HepG2 (cell line): Measurements from ENCODE around the gene RNF208. TPM values are rescaled to one million over a fixed set of nuclear protein-coding genes. Genes with fewer than 3 reads are reported as not detected.

Experiments
- ATAC-seq: fragments of 200-7000 bp; cut with Tn5 transposase; 3 replicates; pipeline ENCODE4 v1.9.1; 2020; ENCODE audit warnings: mild to moderate bottlenecking, moderate library complexity
- BruUV-seq: library from RNA; stranded (reverse); fragments of 400-500 nt; replicated peaks from 2 replicates; lab custom pipeline; 2021; lab: Mats Ljungman, UMichigan
- CTCF ChIA-PET: fragments of 300-600 bp; formaldehyde crosslinking; extraction: SDS; loops from one replicate; lab custom pipeline; 2021; ENCODE audit warnings: low total read pairs, inconsistent platforms, low intra/inter-chr PET ratio; lab: Yijun Ruan, JAX
- POLR2A ChIA-PET: fragments of 350-600 bp; sonication (Branson Sonifier 250); formaldehyde crosslinking; loops from one replicate; lab custom pipeline; 2020; ENCODE audit warnings: antibody characterized with exemption, inconsistent platforms; lab: Yijun Ruan, JAX
- DNase-seq: peaks from one replicate; pipeline ENCODE4 v3.0.0-alpha.2; 2015; ENCODE audit warnings: low spot score
- FAIRE-seq: peaks from 3 replicates; lab custom pipeline; 2011; peaks lifted over from hg19 to GRCh38; lab: Jason Lieb, UNC
- H2AFZ ChIP-seq: one replicate; pipeline ENCODE4 v1.6.1; 2011; ENCODE audit warnings: low read length, inconsistent platforms
- H3K27ac ChIP-seq: fragments of 300-600 bp; 3 replicates; pipeline ENCODE4 v1.8.0; 2011; ENCODE audit warnings: mixed run types, mild to moderate bottlenecking, mixed read lengths, low read length, inconsistent platforms; ENCODE audit not compliant: insufficient read depth; ENCODE audit errors: extremely low read length
- H3K27me3 ChIP-seq, 2 experiments: fragments of 200-600 bp in 1 of 2; 2 replicates in 1 of 2; 3 replicates in 1 of 2; pipeline versions ENCODE4 v1.6.0 to v1.8.0; 2011; ENCODE audit warnings: low read length in 2 of 2, mild to moderate bottlenecking in 2 of 2, moderate library complexity in 2 of 2, inconsistent platforms in 1 of 2; ENCODE audit not compliant: insufficient read depth in 2 of 2, control insufficient read depth in 1 of 2
- H3K36me3 ChIP-seq, 2 experiments: fragments of 200-600 bp in 1 of 2; replicated peaks in 1 of 2; 2 replicates in 1 of 2; 3 replicates in 1 of 2; pipeline versions ENCODE4 v1.5.1 to v1.8.0; 2011; ENCODE audit warnings: low read length in 2 of 2, inconsistent platforms in 1 of 2; ENCODE audit not compliant: insufficient read depth in 2 of 2, control insufficient read depth in 1 of 2
- H3K4me1 ChIP-seq: 2 replicates; pipeline ENCODE4 v1.5.1; 2012; ENCODE audit warnings: low read length, inconsistent platforms; ENCODE audit not compliant: insufficient read depth
- H3K4me2 ChIP-seq: 2 replicates; pipeline ENCODE4 v1.6.0; 2011; ENCODE audit warnings: low read depth, low read length, inconsistent platforms
- H3K4me3 ChIP-seq, 3 experiments: fragments of 200-600 bp in 1 of 3; sonication (generic), shearing (Covaris generic) in 1 of 3; replicated peaks in 1 of 3; 2 replicates each; pipeline ENCODE4 v1.5.1; 2011 to 2016; ENCODE audit warnings: low read length in 3 of 3, inconsistent platforms in 2 of 3, low read depth in 2 of 3, mild to moderate bottlenecking in 2 of 3, control low read depth in 1 of 3, mixed read lengths in 1 of 3; ENCODE audit not compliant: insufficient read depth in 1 of 3
- H3K79me2 ChIP-seq: one replicate; pipeline ENCODE4 v1.6.1; 2011; ENCODE audit warnings: low read length, inconsistent platforms; ENCODE audit not compliant: insufficient read depth
- H3K9ac ChIP-seq: 2 replicates; pipeline ENCODE4 v1.6.0; 2011; ENCODE audit warnings: mild to moderate bottlenecking, low read depth, low read length, inconsistent platforms; ENCODE audit not compliant: insufficient read depth
- H3K9me3 ChIP-seq: 2 replicates; pipeline ENCODE4 v1.5.1; 2012; ENCODE audit warnings: mild to moderate bottlenecking, low read length
- H4K20me1 ChIP-seq: 2 replicates; pipeline ENCODE4 v1.6.0; 2011; ENCODE audit warnings: inconsistent platforms, mild to moderate bottlenecking, low read length, moderate library complexity; ENCODE audit not compliant: insufficient read depth
- AGO2 ChIP-seq: fragments of 200-400 bp; formaldehyde crosslinking; optimal IDR thresholded peaks from 2 replicates; pipeline ENCODE3; 2017; ENCODE audit warnings: mild to moderate bottlenecking, low read depth, low read length, moderate library complexity
- HDAC6 ChIP-seq: fragments of 200-600 bp; sonication (generic); IDR thresholded peaks from 2 replicates; pipeline ENCODE4 v1.7.0; 2017; ENCODE audit warnings: mild to moderate bottlenecking, antibody characterized with exemption, low read length, low read depth
- IRX3 ChIP-seq: sonication (generic); formaldehyde crosslinking; IDR thresholded peaks from 2 replicates; pipeline ENCODE4 v1.8.1; 2023; ENCODE audit warnings: mild to moderate bottlenecking, low read depth, missing genetic modification reagents, borderline replicate concordance
- SRSF9 ChIP-seq: fragments of 200-400 bp; formaldehyde crosslinking; IDR thresholded peaks from 2 replicates; pipeline ENCODE4 v1.6.1; 2018; ENCODE audit warnings: borderline replicate concordance, mild to moderate bottlenecking, low read depth, low read length; ENCODE audit not compliant: insufficient read depth, poor library complexity, severe bottlenecking
- ZC3H4 ChIP-seq: sonication (generic); formaldehyde crosslinking; IDR thresholded peaks from 2 replicates; pipeline ENCODE4 v1.4.0; 2020; ENCODE audit warnings: missing genetic modification reagents, borderline replicate concordance
- ZNF17 ChIP-seq: sonication (generic); formaldehyde crosslinking; IDR thresholded peaks from 2 replicates; pipeline ENCODE4 v1.5.0; 2020; ENCODE audit warnings: mild to moderate bottlenecking, missing genetic modification reagents
- WGBS: methylation state at CpG from one replicate; pipeline ENCODE4 v1.1.6; 2017; ENCODE audit warnings: low lambda C conversion rate; 5-methylcytosine and 5-hydroxymethylcytosine counted together
- in situ Hi-C: cut with HindIII; loops from 2 replicates; pipeline ENCODE4 v1.10.0; 2017; ENCODE audit warnings: low pct_unique_long_range_greater_than_20kb; ENCODE audit not compliant: extremely low pct_ligation_motif_present
- intact Hi-C: fragments of 100-400 bp; cut with micrococcal nuclease; formaldehyde crosslinking; loops from one replicate; pipeline ENCODE4 v1.10.0; 2022; ENCODE audit not compliant: unreplicated experiment
- polyA plus RNA-seq, 8 experiments: library from polyadenylated mRNA; depleted of rRNA in 3 of 8; stranded (reverse) in 7 of 8; unstranded in 1 of 8; fragments of >200 nt; fragmentation: Illumina TruSeq in 4 of 8; extraction: Trizol in 4 of 8; gene quantifications; 2 replicates each; pipeline versions ENCODE4 v1.2.1 to v1.2.3, GENCODE V29; 2011 to 2016; ENCODE audit warnings: low read depth in 4 of 8, missing spikeins in 1 of 8, mixed read lengths in 1 of 8; ENCODE audit not compliant: insufficient read depth in 1 of 8
- total RNA-seq, 5 experiments: library from RNA; depleted of rRNA; stranded (reverse); fragments of >200 nt; fragmentation: Illumina TruSeq; extraction: Trizol; gene quantifications; 2 replicates each; pipeline ENCODE4 v1.2.3, GENCODE V29; 2016; ENCODE audit warnings: low read depth in 1 of 5
- TF ChIP-seq, protein P1 (sequence below): sonication (generic); formaldehyde crosslinking; IDR thresholded peaks from 2 replicates; pipeline ENCODE4 v1.4.0; 2020; ENCODE audit warnings: mild to moderate bottlenecking, missing genetic modification reagents
- TF ChIP-seq, protein P2 (sequence below): sonication (generic); formaldehyde crosslinking; IDR thresholded peaks from 2 replicates; pipeline ENCODE4 v1.5.1; 2020; ENCODE audit warnings: missing genetic modification reagents, mild to moderate bottlenecking, borderline replicate concordance
- TF ChIP-seq, protein P3 (sequence below): sonication (generic); formaldehyde crosslinking; IDR thresholded peaks from 2 replicates; pipeline ENCODE4 v1.5.0; 2020; ENCODE audit warnings: mild to moderate bottlenecking, missing genetic modification reagents
- TF ChIP-seq, protein P4 (sequence below): sonication (generic); formaldehyde crosslinking; IDR thresholded peaks from 2 replicates; pipeline ENCODE4 v1.9.0; 2022; ENCODE audit warnings: low read depth, missing genetic modification reagents
- TF ChIP-seq, protein P5 (sequence below): sonication (generic); formaldehyde crosslinking; IDR thresholded peaks from 2 replicates; pipeline ENCODE4 v1.5.1; 2020; ENCODE audit warnings: mild to moderate bottlenecking, missing genetic modification reagents, moderate library complexity

The RNF208 gene
- total and polyA plus RNA-seq, 2 of the 13 experiments (the other 11 are each of a cell fraction or from before 2014, with no cell fraction given), result 1.6 to 2.1 TPM

DNA sequence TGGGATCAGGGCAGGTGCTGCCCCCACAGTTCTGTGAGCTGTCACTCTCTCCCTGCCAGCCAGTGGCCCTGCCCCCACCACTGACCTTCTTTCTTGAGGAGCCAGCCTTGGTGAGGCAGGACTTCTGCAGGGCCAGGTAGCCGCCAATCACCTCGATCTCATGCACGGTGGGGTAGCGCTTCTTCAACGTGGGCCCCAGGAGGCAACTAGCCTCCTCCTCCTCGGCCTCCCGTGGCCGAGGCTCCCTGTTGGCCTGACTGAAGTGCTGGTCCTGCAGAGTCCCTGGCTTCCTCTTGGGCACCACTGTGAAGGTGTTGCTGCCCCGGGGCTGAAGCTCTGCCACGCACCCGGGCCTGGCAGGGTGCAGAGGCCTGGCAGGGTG is 23.1 kb downstream of the RNF208 start:
- Histone ChIP-seq H3K4me2 (peak overlapping the region; percentile 90), H3K4me1 (peaks cover 75% of the 10 kb centered on the region), H2AFZ (no peak overlapping the region), H3K9me3 (no peaks in the 10 kb centered on the region), H3K4me3 (peak overlapping the region; percentile 71 to 75 (median 72)), H3K27me3 (no peaks in the 10 kb centered on the region), H4K20me1 (no peaks in the 10 kb centered on the region; the same call in 1 of the 2 replicates), H3K9ac (peak overlapping the region; percentile 73), H3K27ac (peak overlapping the region; percentile 47), H3K79me2 (peaks cover 61% of the 10 kb centered on the region), H3K36me3 (no peaks in the 10 kb centered on the region; a peak in 1 of 5 replicates)
- ChIA-PET CTCF (interaction anchor here (1.3 kb wide), 1 partner anchor 10 kb away, joined by 4 read pairs; the partner anchor contains the start of genes ANAPC2 and SSNA1), POLR2A (interaction anchor here (0.8 to 3.0 kb wide), 14 partner anchors 10 to 81 kb away, joined by 3 to 47 read pairs (median 5); partner anchors contain the start of genes ANAPC2, RNF208, SSNA1 and TUBB4B)
- intact Hi-C loops (no loop called here), in situ Hi-C loops (no loop called here)
- WGBS, result 15% methylated on average over 4 of the region's 11 CpGs
- no peak for FAIRE-seq
- no TSS peak for BruUV-seq
- no peak for ATAC-seq
- DNase-seq, result no peak
- TF ChIP-seq IRX3 (CRISPR knock-in tag) (no peak), ZC3H4 (no peak), AGO2 (peak; percentile 48), SRSF9 (no peak), ZNF17 (CRISPR knock-in tag) (no peak), HDAC6 (no peak)
- TF ChIP-seq, protein P1, sequence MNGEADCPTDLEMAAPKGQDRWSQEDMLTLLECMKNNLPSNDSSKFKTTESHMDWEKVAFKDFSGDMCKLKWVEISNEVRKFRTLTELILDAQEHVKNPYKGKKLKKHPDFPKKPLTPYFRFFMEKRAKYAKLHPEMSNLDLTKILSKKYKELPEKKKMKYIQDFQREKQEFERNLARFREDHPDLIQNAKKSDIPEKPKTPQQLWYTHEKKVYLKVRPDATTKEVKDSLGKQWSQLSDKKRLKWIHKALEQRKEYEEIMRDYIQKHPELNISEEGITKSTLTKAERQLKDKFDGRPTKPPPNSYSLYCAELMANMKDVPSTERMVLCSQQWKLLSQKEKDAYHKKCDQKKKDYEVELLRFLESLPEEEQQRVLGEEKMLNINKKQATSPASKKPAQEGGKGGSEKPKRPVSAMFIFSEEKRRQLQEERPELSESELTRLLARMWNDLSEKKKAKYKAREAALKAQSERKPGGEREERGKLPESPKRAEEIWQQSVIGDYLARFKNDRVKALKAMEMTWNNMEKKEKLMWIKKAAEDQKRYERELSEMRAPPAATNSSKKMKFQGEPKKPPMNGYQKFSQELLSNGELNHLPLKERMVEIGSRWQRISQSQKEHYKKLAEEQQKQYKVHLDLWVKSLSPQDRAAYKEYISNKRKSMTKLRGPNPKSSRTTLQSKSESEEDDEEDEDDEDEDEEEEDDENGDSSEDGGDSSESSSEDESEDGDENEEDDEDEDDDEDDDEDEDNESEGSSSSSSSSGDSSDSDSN (CRISPR knock-in tag), result peak; percentile 50; the same call in 1 of the 2 replicates
- TF ChIP-seq, protein P2, sequence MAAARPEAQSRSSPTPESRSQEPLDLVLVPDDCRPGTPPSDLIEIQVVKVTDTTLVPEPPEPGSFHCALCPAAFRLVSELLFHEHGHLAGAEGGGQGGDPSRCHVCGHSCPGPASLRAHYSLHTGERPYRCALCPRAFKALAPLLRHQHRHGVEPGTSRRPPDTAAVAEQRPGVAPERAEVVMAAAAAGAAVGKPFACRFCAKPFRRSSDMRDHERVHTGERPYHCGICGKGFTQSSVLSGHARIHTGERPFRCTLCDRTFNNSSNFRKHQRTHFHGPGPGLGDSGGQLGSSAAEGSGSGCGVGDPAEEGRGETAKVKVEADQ (CRISPR knock-in tag), result peak; percentile 45; the same call in 1 of the 2 replicates
- TF ChIP-seq, protein P3, sequence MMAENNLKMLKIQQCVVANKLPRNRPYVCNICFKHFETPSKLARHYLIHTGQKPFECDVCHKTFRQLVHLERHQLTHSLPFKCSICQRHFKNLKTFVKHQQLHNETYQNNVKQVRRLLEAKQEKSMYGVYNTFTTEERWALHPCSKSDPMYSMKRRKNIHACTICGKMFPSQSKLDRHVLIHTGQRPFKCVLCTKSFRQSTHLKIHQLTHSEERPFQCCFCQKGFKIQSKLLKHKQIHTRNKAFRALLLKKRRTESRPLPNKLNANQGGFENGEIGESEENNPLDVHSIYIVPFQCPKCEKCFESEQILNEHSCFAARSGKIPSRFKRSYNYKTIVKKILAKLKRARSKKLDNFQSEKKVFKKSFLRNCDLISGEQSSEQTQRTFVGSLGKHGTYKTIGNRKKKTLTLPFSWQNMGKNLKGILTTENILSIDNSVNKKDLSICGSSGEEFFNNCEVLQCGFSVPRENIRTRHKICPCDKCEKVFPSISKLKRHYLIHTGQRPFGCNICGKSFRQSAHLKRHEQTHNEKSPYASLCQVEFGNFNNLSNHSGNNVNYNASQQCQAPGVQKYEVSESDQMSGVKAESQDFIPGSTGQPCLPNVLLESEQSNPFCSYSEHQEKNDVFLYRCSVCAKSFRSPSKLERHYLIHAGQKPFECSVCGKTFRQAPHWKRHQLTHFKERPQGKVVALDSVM (CRISPR knock-in tag), result no peak
- TF ChIP-seq, protein P4, sequence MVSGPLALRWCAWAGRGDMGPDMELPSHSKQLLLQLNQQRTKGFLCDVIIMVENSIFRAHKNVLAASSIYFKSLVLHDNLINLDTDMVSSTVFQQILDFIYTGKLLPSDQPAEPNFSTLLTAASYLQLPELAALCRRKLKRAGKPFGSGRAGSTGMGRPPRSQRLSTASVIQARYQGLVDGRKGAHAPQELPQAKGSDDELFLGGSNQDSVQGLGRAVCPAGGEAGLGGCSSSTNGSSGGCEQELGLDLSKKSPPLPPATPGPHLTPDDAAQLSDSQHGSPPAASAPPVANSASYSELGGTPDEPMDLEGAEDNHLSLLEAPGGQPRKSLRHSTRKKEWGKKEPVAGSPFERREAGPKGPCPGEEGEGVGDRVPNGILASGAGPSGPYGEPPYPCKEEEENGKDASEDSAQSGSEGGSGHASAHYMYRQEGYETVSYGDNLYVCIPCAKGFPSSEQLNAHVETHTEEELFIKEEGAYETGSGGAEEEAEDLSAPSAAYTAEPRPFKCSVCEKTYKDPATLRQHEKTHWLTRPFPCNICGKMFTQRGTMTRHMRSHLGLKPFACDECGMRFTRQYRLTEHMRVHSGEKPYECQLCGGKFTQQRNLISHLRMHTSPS, result 0 out of 2 replicates have a peak, but pooled peaks have one; percentile 20
- TF ChIP-seq, protein P5, sequence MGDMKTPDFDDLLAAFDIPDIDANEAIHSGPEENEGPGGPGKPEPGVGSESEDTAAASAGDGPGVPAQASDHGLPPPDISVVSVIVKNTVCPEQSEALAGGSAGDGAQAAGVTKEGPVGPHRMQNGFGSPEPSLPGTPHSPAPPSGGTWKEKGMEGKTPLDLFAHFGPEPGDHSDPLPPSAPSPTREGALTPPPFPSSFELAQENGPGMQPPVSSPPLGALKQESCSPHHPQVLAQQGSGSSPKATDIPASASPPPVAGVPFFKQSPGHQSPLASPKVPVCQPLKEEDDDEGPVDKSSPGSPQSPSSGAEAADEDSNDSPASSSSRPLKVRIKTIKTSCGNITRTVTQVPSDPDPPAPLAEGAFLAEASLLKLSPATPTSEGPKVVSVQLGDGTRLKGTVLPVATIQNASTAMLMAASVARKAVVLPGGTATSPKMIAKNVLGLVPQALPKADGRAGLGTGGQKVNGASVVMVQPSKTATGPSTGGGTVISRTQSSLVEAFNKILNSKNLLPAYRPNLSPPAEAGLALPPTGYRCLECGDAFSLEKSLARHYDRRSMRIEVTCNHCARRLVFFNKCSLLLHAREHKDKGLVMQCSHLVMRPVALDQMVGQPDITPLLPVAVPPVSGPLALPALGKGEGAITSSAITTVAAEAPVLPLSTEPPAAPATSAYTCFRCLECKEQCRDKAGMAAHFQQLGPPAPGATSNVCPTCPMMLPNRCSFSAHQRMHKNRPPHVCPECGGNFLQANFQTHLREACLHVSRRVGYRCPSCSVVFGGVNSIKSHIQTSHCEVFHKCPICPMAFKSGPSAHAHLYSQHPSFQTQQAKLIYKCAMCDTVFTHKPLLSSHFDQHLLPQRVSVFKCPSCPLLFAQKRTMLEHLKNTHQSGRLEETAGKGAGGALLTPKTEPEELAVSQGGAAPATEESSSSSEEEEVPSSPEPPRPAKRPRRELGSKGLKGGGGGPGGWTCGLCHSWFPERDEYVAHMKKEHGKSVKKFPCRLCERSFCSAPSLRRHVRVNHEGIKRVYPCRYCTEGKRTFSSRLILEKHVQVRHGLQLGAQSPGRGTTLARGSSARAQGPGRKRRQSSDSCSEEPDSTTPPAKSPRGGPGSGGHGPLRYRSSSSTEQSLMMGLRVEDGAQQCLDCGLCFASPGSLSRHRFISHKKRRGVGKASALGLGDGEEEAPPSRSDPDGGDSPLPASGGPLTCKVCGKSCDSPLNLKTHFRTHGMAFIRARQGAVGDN (CRISPR knock-in tag), result peak; percentile 36; the same call in 1 of the 2 replicates
